Activated CD4-positive, alpha-beta T cell treated with anti-CD3 and anti-CD28 coated beads for 1 hour (primary cell): ENCODE measurements around the gene NT5C3A.
"Not testable (repeated sequence)": the region's sequence is repeated elsewhere in the genome, so short reads cannot be mapped to it uniquely, and the experiment has no call there.

Source experiments
- DNase-seq: peaks from one replicate; pipeline ENCODE4 v3.0.0-alpha.2; 2020

The NT5C3A gene

DNA sequence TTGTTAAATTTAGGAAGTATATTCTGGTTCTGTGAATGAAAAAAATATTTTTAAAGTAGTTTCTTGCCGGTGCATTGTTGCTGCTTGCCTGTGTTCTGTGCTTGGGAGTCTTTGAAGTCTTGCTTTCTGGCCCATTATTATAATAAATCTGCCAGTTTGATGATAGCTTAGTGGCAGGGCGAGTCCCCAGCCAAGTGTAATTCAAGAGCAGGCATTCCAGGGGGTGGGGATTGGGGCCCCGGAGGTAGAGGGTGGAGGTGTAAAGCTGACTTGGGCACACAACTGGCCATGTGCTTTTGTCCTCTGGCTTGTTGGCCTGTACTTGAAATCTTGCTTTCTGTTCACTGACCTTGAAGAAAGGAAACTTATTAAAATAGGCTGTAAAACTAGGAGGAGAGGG is 90.6 kb downstream of the NT5C3A start:
- not testable (repeated sequence) for DNase-seq

DNA sequence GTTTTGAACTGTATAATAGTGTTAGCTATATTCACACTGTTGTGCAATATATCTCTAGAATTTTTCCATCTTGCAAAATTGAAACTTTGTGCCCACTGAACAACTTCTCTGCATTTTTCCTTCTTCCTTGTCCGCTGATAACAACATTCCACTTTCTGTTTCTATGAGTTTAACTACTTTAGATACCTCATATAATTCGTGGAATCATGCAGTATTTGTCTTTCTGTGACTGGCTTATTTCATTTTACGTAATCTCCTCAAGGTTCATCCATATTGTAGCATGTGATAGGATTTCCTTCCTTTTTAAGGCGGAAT is 95.4 kb downstream of the NT5C3A start:
- DNase-seq: not testable (repeated sequence)

DNA sequence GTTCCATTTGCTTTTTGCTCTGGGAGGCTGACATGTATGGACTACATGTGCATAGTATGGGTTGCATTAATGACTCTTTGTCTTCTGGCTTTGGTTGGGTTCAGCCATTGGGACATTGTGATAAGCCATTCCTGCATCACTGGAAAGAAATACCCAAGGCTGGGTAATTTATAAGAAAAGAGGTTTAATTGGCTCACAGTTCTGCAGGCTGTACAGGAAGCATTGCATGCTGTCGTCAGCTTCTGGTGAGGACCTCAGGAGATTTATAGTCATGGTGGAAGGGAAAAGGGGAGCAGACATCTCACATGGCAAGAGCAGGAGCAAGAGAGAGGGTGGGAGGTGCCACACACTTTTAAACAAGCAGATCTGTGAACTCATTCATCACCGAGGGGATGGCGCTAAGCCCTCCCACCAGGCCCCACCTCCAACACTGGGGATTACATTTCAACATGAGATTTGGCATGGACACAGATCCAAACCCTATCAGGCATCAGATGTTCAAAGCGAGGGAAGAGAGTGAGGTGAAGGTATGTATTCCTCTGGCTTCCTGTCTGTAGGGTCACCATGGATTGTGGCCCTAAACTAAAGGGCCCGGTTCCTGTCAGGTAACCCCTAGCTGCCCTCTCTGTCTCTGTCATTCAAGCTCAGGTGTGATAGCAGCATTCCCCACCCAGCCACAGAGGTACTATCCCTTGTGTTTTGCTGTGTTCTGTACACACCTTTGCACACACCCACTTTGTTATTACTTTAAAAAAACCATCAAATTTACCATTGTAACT is 95.9 kb downstream of the NT5C3A start:
- not testable (repeated sequence) for DNase-seq

DNA sequence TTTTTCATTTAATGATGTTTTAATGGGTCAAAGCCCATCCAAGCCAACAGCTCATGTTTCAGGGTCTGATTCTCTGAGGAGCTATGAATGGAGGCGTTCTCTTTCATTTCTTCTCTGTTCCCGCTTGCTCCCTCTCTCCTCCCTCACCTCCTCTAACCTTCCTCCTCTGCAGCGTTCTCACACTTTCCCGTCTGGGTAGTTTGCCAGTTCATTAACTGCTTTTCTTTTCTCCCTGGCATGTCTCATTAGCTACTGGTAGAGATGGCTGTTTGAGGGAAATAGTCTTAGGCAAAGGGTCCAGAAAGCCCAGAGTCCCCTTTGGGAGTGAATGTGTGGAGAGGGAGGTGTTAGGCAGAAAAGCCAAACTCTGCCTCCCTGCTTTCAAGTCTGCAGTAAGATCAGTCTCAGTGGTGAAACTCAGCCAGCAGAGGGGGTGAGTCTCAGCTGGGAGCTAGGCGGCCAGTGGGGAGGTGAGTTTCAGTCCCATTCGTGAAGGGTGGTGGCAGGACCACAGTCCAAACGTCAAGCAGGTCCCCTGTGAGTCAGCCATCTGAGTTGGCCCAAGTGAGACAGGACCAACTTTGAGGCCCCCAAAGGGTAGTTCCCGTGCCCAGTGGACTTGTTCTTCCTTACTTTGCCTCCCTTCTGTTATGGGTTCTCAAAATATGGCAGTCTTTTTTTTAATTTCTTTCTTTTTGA is 98.0 kb downstream of the NT5C3A start:
- not testable (repeated sequence) for DNase-seq
